ENCODE measurements around the gene FOXP1. TPM values are rescaled to one million over a fixed set of nuclear protein-coding genes. Genes with fewer than 3 reads are reported as not detected.
A peak's percentile ranks its signal among the peaks of the same experiment; 100 is the strongest.

The FOXP1 gene
- polyA plus RNA-seq, 1 experiment = 56.6 TPM

DNA sequence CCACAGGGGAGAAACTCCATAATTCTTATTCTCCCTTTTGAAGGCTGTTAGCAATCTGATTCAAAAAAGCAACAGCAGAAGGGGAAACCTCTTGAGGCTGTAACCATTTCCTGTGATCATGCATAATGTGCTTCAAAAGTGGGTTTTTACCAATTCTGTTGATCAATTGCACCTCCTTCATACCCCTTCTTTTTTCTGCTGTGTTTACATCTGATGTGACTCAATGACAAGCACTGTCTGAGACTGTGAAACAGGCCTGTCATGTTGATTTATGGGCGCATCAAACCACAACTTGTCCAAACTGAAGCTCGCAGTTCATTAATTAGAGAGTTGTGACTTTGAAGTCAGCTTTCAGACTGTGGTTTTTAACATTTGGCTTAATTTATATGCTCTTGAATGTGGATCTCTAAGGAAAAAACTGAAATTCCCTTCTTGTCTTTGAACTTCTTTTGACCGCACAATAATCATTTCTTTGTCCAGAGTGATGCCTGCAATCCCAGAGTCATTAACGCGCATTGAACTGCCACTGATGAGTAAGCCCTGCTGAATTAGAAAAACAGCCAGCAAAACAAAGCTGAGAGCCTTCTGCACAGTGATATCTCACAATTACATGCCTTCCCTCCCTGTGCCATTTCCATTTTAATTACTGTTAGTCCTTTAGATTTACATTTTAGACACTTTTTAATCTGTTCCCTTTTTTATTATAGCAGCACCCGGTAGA is 532.8 kb downstream of the FOXP1 start:
- TF ChIP-seq, protein P1, sequence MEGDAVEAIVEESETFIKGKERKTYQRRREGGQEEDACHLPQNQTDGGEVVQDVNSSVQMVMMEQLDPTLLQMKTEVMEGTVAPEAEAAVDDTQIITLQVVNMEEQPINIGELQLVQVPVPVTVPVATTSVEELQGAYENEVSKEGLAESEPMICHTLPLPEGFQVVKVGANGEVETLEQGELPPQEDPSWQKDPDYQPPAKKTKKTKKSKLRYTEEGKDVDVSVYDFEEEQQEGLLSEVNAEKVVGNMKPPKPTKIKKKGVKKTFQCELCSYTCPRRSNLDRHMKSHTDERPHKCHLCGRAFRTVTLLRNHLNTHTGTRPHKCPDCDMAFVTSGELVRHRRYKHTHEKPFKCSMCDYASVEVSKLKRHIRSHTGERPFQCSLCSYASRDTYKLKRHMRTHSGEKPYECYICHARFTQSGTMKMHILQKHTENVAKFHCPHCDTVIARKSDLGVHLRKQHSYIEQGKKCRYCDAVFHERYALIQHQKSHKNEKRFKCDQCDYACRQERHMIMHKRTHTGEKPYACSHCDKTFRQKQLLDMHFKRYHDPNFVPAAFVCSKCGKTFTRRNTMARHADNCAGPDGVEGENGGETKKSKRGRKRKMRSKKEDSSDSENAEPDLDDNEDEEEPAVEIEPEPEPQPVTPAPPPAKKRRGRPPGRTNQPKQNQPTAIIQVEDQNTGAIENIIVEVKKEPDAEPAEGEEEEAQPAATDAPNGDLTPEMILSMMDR (IDR thresholded peaks at IDR 0.05; ENCODE audit: low read depth, low read length) = no peak
- Histone ChIP-seq H3K9me3 (ENCODE audit: control insufficient read depth, insufficient read depth, low read length) (no peaks in the 10 kb centered on the region), H3K4me3 (ENCODE audit: low read depth, low read length) (no peak overlapping the region), H3K27me3 (ENCODE audit: control insufficient read depth, insufficient read depth, low read length) (no peaks in the 10 kb centered on the region), H3K27ac (ENCODE audit: low read depth, low read length) (peak overlapping the region; percentile 23)
- no peak for DNase-seq (ENCODE audit: low read depth, low spot score)
- POLR2A ChIA-PET = interaction anchor here (1.7 kb wide), 1 partner anchor 11 kb away, joined by 5 read pairs; no protein-coding TSS in a partner anchor
- CTCF ChIA-PET = no interaction called here

DNA sequence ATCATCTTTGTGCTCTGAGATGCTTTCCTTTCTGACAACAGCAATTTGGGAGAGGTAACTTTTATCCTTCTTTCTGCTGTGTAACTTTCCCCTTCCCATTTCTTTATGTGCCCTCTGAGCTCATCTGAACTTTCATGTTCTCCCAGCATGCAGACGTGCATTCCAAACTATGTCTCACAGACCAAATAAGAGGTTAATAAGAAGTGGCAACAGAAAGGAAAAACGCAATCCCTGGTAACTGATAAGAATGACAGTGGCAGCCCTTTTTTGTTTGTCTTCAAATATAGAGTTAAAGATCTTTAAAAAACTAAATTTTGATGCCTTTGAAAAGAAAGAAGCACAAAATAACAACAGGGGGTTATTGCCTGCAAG is 533.4 kb downstream of the FOXP1 start:
- peak overlapping the region; percentile 59 for H3K27ac ChIP-seq (ENCODE audit: low read depth, low read length)
- TF ChIP-seq, protein P1 (IDR thresholded peaks at IDR 0.05; ENCODE audit: low read depth, low read length) = no peak
- H3K27me3 ChIP-seq (ENCODE audit: control insufficient read depth, insufficient read depth, low read length) = no peaks in the 10 kb centered on the region
- no peak overlapping the region for H3K4me3 ChIP-seq (ENCODE audit: low read depth, low read length)
- CTCF ChIA-PET = no interaction called here
- DNase-seq (ENCODE audit: low read depth, low spot score) = no peak
- H3K9me3 ChIP-seq (ENCODE audit: control insufficient read depth, insufficient read depth, low read length) = no peaks in the 10 kb centered on the region
- POLR2A ChIA-PET = interaction anchor here (1.7 kb wide), 1 partner anchor 11 kb away, joined by 5 read pairs; no protein-coding TSS in a partner anchor

DNA sequence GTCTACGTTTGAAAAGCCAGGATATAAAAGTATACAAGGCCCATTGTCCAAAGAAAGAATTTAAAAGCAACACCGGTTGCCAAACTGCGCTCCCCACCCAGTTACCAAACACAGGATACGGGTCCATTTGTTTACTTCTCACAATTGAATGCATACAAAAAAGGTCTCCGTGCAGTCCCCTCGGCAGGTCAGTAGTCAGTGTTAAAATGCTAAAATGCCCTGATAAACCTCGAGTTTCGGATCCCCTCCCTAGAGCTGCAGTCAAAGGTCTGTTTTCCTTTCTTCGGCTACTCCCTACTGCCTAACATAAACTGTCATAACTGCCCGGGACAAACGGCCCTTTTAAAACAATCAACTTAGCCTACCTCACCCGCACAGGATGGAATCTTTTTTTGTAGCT is 534.6 kb downstream of the FOXP1 start:
- Histone ChIP-seq H3K27me3 (ENCODE audit: control insufficient read depth, insufficient read depth, low read length) (no peaks in the 10 kb centered on the region), H3K27ac (ENCODE audit: low read depth, low read length) (no peak overlapping the region), H3K4me3 (ENCODE audit: low read depth, low read length) (no peak overlapping the region), H3K9me3 (ENCODE audit: control insufficient read depth, insufficient read depth, low read length) (no peaks in the 10 kb centered on the region)
- ChIA-PET CTCF (interaction anchor here (0.6 kb wide), 1 partner anchor 53 kb away, joined by 3 read pairs; no protein-coding TSS in a partner anchor), POLR2A (no interaction called here)
- TF ChIP-seq, protein P1 (IDR thresholded peaks at IDR 0.05; ENCODE audit: low read depth, low read length) = no peak
- no peak for DNase-seq (ENCODE audit: low read depth, low spot score)

DNA sequence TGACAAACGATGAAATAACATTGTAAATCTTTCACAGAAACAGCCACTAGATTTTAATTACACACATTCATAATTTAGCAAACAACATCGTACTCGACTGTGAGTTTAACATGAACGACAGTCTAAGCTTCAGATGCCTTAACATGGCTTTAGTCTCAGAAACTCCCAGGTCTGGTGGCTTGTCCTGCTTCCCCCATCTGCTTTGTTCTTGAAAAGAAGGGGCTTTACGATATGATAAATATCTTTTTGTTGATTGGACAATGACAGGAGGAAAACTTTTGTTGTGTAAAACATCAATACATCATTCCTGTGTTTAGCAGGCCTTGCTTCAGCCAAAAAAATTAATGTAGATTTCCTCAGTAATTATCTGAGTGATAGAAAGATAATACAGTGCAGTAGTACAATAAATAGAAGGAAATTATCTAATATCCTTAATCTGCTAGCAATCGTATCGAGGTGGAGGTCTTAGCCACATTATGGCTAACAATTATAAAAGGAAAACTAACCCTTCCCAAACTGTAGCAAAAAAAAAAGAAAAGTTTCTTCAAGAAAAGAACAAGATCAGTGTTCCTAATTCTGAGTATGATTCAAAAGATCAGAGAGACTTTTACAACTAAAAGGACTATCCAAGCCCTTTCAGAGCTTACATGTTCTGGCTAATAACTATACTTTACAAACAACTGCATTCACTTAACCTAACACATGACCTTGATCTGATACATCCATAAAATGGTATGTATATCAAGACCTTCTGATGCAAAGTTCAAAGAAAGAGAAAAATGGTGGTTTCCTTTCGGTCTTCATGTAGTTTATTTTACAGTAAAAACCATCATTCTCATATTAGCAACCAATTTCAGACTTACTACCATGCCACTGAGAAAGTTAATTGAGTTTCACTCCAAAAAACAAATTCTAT is 535.7 kb downstream of the FOXP1 start:
- ChIA-PET POLR2A (no interaction called here), CTCF (no interaction called here)

More for the DNA sequence above, 535.7 kb downstream of the FOXP1 start:
- Histone ChIP-seq H3K27ac (ENCODE audit: low read depth, low read length) (no peak overlapping the region), H3K4me3 (ENCODE audit: low read depth, low read length) (no peak overlapping the region), H3K27me3 (ENCODE audit: control insufficient read depth, insufficient read depth, low read length) (no peaks in the 10 kb centered on the region), H3K9me3 (ENCODE audit: control insufficient read depth, insufficient read depth, low read length) (no peaks in the 10 kb centered on the region)
- TF ChIP-seq, protein P1 (IDR thresholded peaks at IDR 0.05; ENCODE audit: low read depth, low read length) = no peak
- no peak for DNase-seq (ENCODE audit: low read depth, low spot score)

All from AG04450 (cell line).